Measurements from ENCODE around the gene RGSL1.
"Not testable (repeated sequence)": the region's sequence is repeated elsewhere in the genome, so short reads cannot be mapped to it uniquely, and the experiment has no call there.

The RGSL1 gene

DNA sequence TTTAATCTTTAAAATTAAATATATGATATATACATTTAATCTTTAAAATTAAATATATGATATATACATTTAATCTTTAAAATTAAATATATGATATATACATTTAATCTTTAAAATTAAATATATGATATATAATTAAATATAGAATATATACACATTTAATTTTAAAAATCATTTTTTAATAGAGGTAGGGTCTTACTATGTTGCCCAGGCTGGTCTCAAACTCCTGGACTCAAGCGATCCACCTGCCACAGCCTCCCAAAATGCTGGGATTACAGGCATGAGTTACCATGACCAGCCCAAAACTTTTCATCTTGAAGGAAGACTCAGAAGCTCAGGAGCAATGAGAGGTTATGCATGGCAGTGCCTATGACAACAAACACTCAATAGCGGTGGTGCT lies 2.8 kb upstream of the RGSL1 start:
- not testable (repeated sequence) for DNase-seq

- no peak for DNase-seq
Measured at GRCh38 chr1:182447660-182448059, 2.3 kb upstream of the RGSL1 start.

- DNase-seq, result no peak
Measured at GRCh38 chr1:182453631-182454030, 3.7 kb downstream of the RGSL1 start.

GRCh38 chr1:182457844-182458243 lies 7.9 kb downstream of the RGSL1 start:
- DNase-seq, result no peak

DNA sequence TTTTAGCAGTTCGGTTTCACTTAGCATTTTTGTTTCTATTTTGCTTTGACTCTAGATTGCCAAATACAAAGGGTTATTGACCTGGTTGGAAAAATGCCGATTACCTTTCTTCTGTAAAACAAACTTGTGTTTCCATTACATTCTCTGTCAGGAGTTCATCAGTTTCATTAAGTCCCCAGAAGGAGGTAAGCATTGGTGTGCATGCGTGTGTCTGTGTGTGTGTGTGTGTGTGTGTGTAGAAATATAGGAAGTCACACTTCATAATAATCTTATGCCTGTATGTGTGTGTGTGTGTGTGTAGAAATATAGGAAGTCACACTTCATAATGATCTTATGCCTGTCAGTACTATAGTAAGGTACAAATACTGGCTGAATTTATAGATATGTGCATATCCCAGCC lies 10.0 kb downstream of the RGSL1 start:
- no peak for DNase-seq

- no peak for DNase-seq
Measured at GRCh38 chr1:182460550-182460951, 10.6 kb downstream of the RGSL1 start.

- DNase-seq, result no peak
Measured at GRCh38 chr1:182473556-182473955, 23.6 kb downstream of the RGSL1 start.

DNA sequence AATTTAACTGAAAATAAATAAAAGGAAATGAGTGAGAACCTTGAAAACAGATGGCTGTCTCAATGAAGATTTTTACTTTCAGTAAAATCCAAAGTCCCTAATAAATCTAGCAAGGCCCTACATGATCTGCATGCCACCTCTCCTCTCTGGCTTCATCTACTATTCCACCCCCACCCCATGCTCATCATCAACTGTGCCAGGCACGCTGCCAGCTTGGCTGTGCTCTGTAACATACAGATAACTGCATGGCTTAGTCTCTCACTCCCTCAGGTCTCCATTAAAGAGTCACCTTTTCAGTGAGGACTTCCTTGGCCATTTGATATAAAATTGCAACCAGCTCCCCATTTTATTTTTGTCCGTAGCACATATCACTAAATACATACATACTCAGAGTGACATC lies 26.7 kb downstream of the RGSL1 start:
- DNase-seq, result no peak

- DNase-seq, result no peak
Measured at GRCh38 chr1:182478238-182478637, 28.3 kb downstream of the RGSL1 start.

DNA sequence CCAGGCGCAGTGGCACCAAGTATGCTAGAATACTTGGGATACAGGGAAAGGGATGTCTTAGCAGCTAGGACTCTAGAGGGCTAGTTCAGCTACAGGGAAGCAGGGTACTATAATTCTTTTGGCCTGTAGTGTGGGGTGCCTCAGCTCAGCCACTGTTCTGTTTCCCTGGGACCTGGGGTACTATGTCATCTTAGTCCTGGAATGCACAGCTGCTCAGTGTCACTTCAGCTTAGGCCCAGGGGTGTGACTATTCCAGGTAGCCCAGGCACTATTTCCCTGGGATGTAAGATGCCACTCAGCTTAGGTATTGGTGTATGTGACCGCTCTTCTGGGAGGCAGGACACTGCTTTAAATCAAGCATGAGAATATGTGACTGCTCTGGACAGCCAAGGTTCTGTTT lies 34.1 kb downstream of the RGSL1 start:
- no peak for DNase-seq

DNA sequence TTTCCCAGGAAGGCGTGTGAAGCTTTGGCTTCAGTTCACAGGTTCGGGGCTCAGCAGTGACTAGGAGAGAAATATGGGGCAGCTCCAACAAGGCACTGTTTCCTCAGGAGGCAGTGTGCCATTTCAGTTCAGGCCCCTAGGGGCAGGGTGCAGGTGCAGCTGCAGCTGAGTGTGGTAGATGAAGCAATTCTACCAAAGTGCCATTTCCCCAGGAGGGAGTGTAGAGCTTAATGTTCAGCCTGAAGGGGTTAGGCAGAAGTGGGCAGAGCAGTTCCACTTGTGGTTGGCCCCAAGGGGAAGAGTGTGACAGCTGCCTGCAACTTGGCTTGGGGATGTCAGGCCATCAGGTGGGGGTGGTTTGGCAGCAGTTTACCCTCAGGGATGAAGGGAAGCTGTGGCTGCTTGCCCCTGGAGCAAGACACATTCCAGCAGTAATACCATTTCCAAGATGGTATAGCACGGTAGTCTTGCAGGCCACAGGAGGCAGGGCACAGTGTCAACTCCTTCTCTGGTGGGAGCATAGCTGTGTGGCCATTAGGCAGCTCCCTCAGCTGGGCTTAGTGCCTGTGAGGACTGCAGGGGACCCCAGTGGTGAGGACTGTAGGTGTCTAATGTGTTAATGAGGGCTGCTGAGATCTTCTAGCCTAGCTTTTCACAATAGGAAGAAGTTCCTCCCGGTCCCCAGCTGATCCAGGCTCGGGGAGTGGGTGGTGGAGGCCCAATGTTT lies 34.7 kb downstream of the RGSL1 start:
- peak; percentile 63 for DNase-seq

- no peak for DNase-seq
Measured at GRCh38 chr1:182485861-182486260, 35.9 kb downstream of the RGSL1 start.

- no peak for DNase-seq
Measured at GRCh38 chr1:182488803-182489202, 38.9 kb downstream of the RGSL1 start.

DNA sequence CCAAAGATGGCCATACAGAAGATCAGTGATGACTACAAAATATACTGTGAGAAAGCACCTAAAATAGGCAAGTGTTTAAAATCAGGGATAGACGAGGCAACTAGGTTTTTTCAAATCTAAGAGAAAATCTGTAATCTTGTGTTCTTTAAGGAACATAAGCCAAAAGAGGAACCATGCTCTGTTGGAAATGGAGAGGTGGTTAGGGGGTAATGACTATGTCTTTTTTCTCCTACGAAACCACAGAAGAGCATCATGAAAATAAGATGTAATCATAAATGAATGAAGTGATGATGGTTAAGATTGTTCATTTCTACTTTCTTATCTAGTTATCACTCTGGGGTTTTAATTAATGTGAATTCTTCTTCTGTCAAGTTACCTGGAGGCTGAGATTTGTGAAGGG lies 43.1 kb downstream of the RGSL1 start:
- DNase-seq, result no peak

DNA sequence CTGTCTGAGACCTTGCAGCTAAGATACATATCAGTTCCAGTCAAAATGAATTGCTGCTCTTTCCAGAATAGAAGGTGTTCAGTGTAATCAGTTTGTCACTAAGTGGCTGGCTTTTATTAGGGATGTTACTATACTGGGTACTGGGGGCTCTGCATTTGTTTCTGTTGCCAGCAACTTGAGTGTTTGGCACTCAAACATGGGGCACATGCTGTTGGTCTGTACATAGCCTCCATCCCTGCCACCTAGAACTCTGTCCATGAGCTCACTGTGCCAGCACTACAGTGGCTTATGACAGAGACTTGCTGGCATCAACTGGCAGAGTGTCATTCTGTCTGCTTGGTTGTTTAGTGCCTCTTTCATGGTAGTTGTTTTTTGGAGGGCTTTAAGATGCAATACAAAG lies 45.1 kb downstream of the RGSL1 start:
- DNase-seq, result no peak

DNA sequence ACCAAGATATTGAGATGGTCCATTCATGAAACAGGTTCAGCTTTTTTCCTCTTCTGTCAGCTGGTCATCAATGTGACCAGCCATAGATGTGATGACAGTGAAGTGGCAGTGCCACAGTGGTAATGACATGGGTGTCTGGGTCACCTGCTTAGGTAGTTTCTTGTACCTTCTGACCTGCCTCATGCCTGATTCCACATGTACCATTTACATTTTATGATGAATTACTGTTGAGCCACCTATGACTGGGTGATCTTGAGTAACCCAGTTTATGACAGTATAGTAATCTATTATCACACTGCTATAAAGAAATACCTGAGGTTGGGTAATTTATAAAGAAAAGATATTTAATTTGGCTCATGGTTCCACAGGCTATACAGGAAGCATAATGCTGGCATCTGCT lies 45.7 kb downstream of the RGSL1 start:
- no peak for DNase-seq

DNA sequence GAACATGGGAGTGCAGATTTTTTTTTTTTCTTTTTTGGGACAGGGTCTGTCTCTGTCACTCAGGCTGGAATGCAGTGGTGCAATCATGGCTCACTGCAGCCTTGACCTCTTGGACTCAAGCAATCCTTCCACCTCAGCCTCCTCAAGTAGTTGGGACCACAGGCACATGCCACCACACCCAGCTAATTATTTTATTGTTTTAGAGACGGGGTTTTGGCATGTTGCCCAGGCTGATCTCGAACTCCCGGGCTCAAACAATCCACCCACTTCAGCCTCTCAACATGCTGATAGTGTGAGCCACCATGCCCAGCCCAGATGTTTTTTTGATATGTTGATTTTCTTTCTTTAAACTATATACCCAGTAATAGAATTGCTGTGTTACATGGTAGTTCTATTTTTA lies 57.7 kb downstream of the RGSL1 start:
- no peak for DNase-seq

DNA sequence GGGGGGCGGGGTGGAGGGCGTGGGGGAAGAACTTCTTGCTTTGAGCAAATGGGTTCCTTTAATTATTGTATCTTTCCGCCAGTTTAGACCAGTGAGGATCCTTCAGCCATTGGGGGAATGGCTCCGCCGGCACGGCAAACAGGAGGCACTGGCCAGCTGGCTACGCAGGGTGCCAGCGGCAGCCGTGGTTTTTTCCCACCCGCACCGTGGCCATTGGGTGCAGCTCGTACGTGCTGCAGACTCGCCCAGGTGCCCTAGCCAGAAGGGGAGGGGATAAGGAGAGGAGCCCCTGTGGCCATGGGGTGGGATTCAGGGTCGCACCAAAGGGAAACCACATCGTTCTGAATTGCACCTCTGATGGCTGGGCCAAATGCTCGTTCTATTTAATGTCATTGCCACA lies 65.6 kb downstream of the RGSL1 start:
- no peak for DNase-seq

GRCh38 chr1:182520736-182521135 lies 70.8 kb downstream of the RGSL1 start:
- no peak for DNase-seq

- DNase-seq, result no peak
Measured at GRCh38 chr1:182525342-182525741, 75.4 kb downstream of the RGSL1 start.

- DNase-seq, result no peak
Measured at GRCh38 chr1:182527680-182528079, 77.7 kb downstream of the RGSL1 start.

DNA sequence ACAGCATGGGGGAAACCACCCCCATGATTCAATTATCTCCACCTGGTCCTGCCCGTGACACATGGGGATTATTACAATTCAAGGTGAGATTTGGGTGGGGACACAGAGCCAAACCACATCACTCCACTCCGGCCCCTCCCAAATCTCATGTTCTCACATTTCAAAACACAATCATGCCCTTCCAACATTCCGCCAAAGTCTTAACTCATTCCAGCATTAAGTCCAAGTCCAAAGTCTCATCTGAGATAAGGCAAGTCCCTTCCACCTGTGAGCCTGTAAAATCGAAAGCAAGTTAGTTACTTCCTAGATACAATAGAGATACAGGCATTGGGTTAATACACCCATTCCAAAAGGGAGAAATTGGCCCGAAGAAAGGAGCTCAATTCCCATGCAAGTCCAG lies 78.3 kb downstream of the RGSL1 start:
- not testable (repeated sequence) for DNase-seq

DNA sequence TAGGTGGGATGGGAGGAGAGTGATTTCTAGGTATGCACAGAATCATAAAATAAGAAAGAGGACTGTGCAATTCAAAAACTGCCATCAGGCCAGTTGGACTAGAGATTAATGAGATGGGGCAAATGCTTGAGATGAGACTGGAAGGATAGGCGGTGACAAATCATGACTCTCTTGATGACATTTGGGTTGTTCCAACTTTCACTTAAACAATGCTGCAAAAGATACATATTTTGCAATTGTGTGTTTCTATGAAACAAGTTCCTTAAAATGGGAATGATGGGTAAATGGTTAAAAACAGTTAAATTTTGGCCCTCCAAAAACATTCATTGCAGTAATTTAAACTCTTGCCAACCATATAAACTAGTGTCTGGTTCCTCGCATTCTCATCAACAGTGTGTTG lies 84.0 kb downstream of the RGSL1 start:
- DNase-seq, result no peak

- DNase-seq, result no peak
Measured at GRCh38 chr1:182549346-182549745, 99.4 kb downstream of the RGSL1 start.

DNA sequence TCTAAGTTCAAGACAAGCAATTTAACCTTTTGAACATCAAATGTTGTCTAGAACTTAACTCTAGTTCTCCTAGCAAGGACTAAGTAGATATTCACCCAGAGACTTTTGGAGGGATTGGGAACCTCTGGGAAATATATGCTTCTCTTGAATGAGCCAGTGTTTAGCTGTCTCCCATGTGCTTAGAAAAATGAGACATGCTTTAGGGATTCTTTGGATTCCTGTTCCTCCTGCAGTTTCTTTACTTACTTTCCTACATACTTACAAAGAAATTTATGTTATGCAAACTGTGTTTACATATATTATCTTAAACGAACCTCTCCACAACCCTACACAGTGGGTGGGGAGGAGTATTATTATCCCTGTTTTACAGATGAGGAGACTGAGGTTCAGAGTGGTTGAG lies 99.9 kb downstream of the RGSL1 start:
- no peak for DNase-seq

- no peak for DNase-seq
Measured at GRCh38 chr1:182552527-182552926, 102.6 kb downstream of the RGSL1 start.
